ENCODE data around the gene CWC27.

GRCh38 chr5:65012301-65012892 lies 243.7 kb downstream of the CWC27 start:
- TF ChIP-seq, protein P1, sequence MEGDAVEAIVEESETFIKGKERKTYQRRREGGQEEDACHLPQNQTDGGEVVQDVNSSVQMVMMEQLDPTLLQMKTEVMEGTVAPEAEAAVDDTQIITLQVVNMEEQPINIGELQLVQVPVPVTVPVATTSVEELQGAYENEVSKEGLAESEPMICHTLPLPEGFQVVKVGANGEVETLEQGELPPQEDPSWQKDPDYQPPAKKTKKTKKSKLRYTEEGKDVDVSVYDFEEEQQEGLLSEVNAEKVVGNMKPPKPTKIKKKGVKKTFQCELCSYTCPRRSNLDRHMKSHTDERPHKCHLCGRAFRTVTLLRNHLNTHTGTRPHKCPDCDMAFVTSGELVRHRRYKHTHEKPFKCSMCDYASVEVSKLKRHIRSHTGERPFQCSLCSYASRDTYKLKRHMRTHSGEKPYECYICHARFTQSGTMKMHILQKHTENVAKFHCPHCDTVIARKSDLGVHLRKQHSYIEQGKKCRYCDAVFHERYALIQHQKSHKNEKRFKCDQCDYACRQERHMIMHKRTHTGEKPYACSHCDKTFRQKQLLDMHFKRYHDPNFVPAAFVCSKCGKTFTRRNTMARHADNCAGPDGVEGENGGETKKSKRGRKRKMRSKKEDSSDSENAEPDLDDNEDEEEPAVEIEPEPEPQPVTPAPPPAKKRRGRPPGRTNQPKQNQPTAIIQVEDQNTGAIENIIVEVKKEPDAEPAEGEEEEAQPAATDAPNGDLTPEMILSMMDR (IDR thresholded peaks at IDR 0.05): no peak
- TF ChIP-seq POLR2AphosphoS5 (IDR thresholded peaks at IDR 0.05) (peak in 1 of 3 donors; percentile 52), EP300 (IDR thresholded peaks at IDR 0.05) (no peak), POLR2A (IDR thresholded peaks at IDR 0.05) (no peak)

Measured in stomach (tissue), 4 donors.